ENCODE measurements around the gene MTMR10.

Gene MTMR10

DNA sequence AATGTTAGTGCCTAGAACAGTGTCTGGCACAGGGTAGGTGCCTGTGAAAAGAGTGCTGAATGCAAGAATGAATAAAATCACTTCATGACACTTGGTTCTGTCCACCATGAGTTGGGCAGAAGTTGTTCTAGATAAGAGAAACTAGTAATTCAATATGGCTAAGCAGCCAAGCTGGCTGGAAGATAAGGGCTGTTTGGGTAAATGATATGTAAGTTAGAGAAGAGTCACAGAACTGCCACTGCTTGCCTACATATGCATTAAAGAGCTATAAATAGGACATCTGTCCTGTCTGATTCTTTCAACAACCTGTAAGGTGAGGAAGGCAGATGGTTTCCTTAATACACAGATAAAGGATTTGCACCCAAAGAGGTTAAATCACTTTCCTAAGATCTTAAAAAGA lies 13.1 kb downstream of the MTMR10 start:
- H3K4me3 ChIP-seq (ENCODE audit: low read depth, low read length) = no peak overlapping the region
- in situ Hi-C loops (cut with HindIII; ENCODE audit: low sequenced_read_pairs) = no loop called here
- TF ChIP-seq CTCF (IDR thresholded peaks at IDR 0.05; ENCODE audit: low read depth, low read length) = no peak
- no peak for DNase-seq (ENCODE audit: low read depth, low spot score)

GRCh38 chr15:30974112-30974511 lies 17.3 kb downstream of the MTMR10 start:
- no peak for TF ChIP-seq CTCF (IDR thresholded peaks at IDR 0.05; ENCODE audit: low read depth, low read length)
- H3K4me3 ChIP-seq (ENCODE audit: low read depth, low read length) = no peak overlapping the region
- no peak for DNase-seq (ENCODE audit: low read depth, low spot score)
- in situ Hi-C loops (cut with HindIII; ENCODE audit: low sequenced_read_pairs) = no loop called here

- no peak for DNase-seq (ENCODE audit: low read depth, low spot score)
- in situ Hi-C loops (cut with HindIII; ENCODE audit: low sequenced_read_pairs) = no loop called here
- no peak overlapping the region for H3K4me3 ChIP-seq (ENCODE audit: low read depth, low read length)
- TF ChIP-seq CTCF (IDR thresholded peaks at IDR 0.05; ENCODE audit: low read depth, low read length) = no peak
Measured at GRCh38 chr15:30973379-30973778, 18.0 kb downstream of the MTMR10 start.

- in situ Hi-C loops (cut with HindIII; ENCODE audit: low sequenced_read_pairs) = no loop called here
- DNase-seq (ENCODE audit: low read depth, low spot score) = no peak
- no peak for TF ChIP-seq CTCF (IDR thresholded peaks at IDR 0.05; ENCODE audit: low read depth, low read length)
- H3K4me3 ChIP-seq (ENCODE audit: low read depth, low read length) = no peak overlapping the region
Measured at GRCh38 chr15:30969724-30970123, 21.7 kb downstream of the MTMR10 start.

DNA sequence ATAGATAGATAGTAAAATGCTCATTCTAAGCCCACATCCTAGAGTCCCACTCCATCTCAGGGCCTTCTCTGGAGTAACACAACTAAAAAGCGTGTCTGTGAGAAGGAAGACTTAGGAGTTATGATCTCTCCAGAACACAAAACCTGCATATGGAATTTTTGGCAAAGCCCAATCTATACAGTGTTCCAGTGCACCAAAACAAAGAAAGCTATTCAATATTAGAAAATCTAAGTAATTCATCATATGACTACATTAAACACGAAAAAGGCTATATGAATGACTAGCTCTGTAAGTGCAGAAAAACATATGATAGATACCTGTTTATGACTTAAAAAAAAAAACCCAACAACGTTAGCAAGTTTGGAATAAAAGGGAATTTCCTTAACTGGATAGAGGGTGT lies 27.7 kb downstream of the MTMR10 start:
- H3K4me3 ChIP-seq (ENCODE audit: low read depth, low read length) = no peak overlapping the region
- no peak for DNase-seq (ENCODE audit: low read depth, low spot score)
- in situ Hi-C loops (cut with HindIII; ENCODE audit: low sequenced_read_pairs) = no loop called here
- no peak for TF ChIP-seq CTCF (IDR thresholded peaks at IDR 0.05; ENCODE audit: low read depth, low read length)

DNA sequence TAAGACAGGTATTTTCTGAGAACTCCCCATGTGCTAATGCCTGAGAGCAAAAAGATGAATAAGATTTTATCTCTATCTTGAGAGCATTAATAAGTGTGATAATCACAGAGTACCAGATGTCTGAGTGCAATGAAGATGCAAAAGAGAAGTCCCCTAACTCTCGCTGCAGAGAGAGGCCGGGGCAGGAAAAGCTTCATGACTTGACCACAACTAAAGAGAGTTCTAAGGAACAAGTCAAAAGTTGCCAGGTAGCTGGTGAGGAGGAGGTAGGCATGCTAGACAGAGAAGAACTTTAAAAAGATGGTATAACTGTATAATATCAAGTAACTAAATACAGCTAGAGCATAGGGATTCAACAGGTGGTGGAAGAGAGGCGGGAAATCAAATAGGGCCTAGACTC lies 28.8 kb downstream of the MTMR10 start:
- DNase-seq (ENCODE audit: low read depth, low spot score) = no peak
- H3K4me3 ChIP-seq (ENCODE audit: low read depth, low read length) = no peak overlapping the region
- in situ Hi-C loops (cut with HindIII; ENCODE audit: low sequenced_read_pairs) = no loop called here
- TF ChIP-seq CTCF (IDR thresholded peaks at IDR 0.05; ENCODE audit: low read depth, low read length) = no peak

DNA sequence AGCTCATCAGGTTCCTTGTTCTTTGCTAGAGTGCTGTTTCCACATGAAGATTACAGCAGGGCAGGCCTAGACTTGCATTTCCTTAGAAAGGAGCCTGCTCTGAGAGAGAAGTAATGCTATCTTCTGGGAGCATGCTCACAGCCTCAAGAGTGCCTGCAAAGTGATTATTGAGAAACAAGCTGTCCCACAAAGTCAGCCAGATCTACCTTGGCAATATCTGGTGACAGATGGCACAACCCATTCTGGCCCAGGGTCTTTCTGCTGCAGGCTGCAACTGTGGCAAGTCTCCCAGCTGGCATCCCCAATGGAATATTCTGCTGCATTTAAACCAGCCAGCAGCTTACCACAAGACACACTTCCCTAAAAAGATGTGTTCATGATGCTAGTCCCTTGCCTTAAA lies 29.3 kb downstream of the MTMR10 start:
- in situ Hi-C loops (cut with HindIII; ENCODE audit: low sequenced_read_pairs) = no loop called here
- DNase-seq (ENCODE audit: low read depth, low spot score) = no peak
- no peak for TF ChIP-seq CTCF (IDR thresholded peaks at IDR 0.05; ENCODE audit: low read depth, low read length)
- no peak overlapping the region for H3K4me3 ChIP-seq (ENCODE audit: low read depth, low read length)
